WTC11 (cell line): Measurements from ENCODE around the gene ADSL. TPM values are rescaled to one million over a fixed set of nuclear protein-coding genes. Genes with fewer than 3 reads are reported as not detected.
A peak's percentile ranks its signal among the peaks of the same experiment; 100 is the strongest.

Source experiments
- ATAC-seq: fragments of 200-7000 bp; cut with Tn5 transposase; 2 replicates; pipeline ENCODE4 v1.10.0; 2021; ENCODE audit warnings: mild to moderate bottlenecking, moderate library complexity
- CTCF ChIA-PET: fragments of 300-600 bp; sonication (Branson Sonifier 250); formaldehyde crosslinking; loops from one replicate; lab custom pipeline; 2021; ENCODE audit warnings: antibody characterized with exemption; lab: Charles Lee
- POLR2A ChIA-PET: fragments of 350-600 bp; sonication (Branson Sonifier 250); formaldehyde crosslinking; loops from one replicate; lab custom pipeline; 2021; ENCODE audit warnings: antibody characterized with exemption; lab: Charles Lee
- DNase-seq: peaks from one replicate; pipeline ENCODE4 v3.0.0; 2021; ENCODE audit warnings: low spot score
- H3K27ac Mint-ChIP-seq: 2 replicates; pipeline ENCODE4 v1.8.0; 2021; ENCODE audit warnings: mixed read lengths
- H3K27me3 Mint-ChIP-seq: 2 replicates; pipeline ENCODE4 v1.8.0; 2021; ENCODE audit warnings: low read depth, mild to moderate bottlenecking, moderate library complexity, mixed read lengths
- H3K36me3 Mint-ChIP-seq: 2 replicates; pipeline ENCODE4 v1.8.0; 2021; ENCODE audit warnings: mixed read lengths
- H3K4me1 Mint-ChIP-seq: 2 replicates; pipeline ENCODE4 v1.8.0; 2022; ENCODE audit warnings: mixed read lengths
- H3K4me3 Mint-ChIP-seq: 2 replicates; pipeline ENCODE4 v1.8.0; 2021; ENCODE audit warnings: mild to moderate bottlenecking, moderate library complexity, mixed read lengths
- H3K9me3 Mint-ChIP-seq: 2 replicates; pipeline ENCODE4 v1.8.0; 2021; ENCODE audit warnings: mixed read lengths
- ARID4B ChIP-seq: sonication (generic); formaldehyde crosslinking; IDR thresholded peaks from 2 replicates; pipeline ENCODE4 v1.8.0; 2023; ENCODE audit warnings: missing genetic modification reagents, mild to moderate bottlenecking, borderline replicate concordance
- ATF1 ChIP-seq: sonication (generic); formaldehyde crosslinking; IDR thresholded peaks from 2 replicates; pipeline ENCODE4 v1.8.1; 2023; ENCODE audit warnings: mild to moderate bottlenecking, moderate library complexity, missing genetic modification reagents
- CDX4 ChIP-seq: fragments of 250-450 bp; sonication (Bioruptor Pico); IDR thresholded peaks from 2 replicates; pipeline ENCODE4 v1.9.0; 2021; ENCODE audit warnings: moderate library complexity, mild to moderate bottlenecking, inconsistent platforms, borderline replicate concordance
- EMX1 ChIP-seq: fragments of 250-450 bp; sonication (Bioruptor Pico); IDR thresholded peaks from 2 replicates; pipeline ENCODE4 v1.8.0; 2021; ENCODE audit warnings: mild to moderate bottlenecking
- GTF2I ChIP-seq: fragments of 250-450 bp; sonication (Bioruptor Pico); conservative IDR thresholded peaks from 2 replicates; pipeline ENCODE4 v1.4.0; 2021; ENCODE audit warnings: mild to moderate bottlenecking
- NFYB ChIP-seq: sonication (generic); formaldehyde crosslinking; conservative IDR thresholded peaks from 2 replicates; pipeline ENCODE4 v1.8.0; 2022; ENCODE audit warnings: low read depth, missing genetic modification reagents
- PRDM15 ChIP-seq: sonication (generic); formaldehyde crosslinking; IDR thresholded peaks from 2 replicates; pipeline ENCODE4 v1.8.0; 2022; ENCODE audit warnings: missing genetic modification reagents
- TEAD1 ChIP-seq: sonication (generic); formaldehyde crosslinking; IDR thresholded peaks from 2 replicates; pipeline ENCODE4 v1.8.0; 2022; ENCODE audit warnings: mild to moderate bottlenecking, missing genetic modification reagents
- ZNF396 ChIP-seq: fragments of 250-450 bp; sonication (Bioruptor Pico); IDR thresholded peaks from 2 replicates; pipeline ENCODE4 v1.8.0; 2021; ENCODE audit warnings: mild to moderate bottlenecking, moderate library complexity, borderline replicate concordance
- ZNF416 ChIP-seq: fragments of 250-450 bp; sonication (Bioruptor Pico); IDR thresholded peaks from 2 replicates; pipeline ENCODE4 v1.9.0; 2021; ENCODE audit warnings: mild to moderate bottlenecking, inconsistent platforms
- total RNA-seq: library from RNA; stranded (reverse); gene quantifications from 3 replicates; pipeline ENCODE4 v1.2.3, GENCODE V29; 2021
- TF ChIP-seq, protein P1 (sequence below): fragments of 250-450 bp; sonication (Bioruptor Pico); IDR thresholded peaks from 2 replicates; pipeline ENCODE4 v1.8.0; 2021; ENCODE audit warnings: mild to moderate bottlenecking
- TF ChIP-seq, protein P2 (sequence below): sonication (generic); formaldehyde crosslinking; IDR thresholded peaks from 2 replicates; pipeline ENCODE4 v1.8.0; 2023; ENCODE audit warnings: missing genetic modification reagents

ADSL gene
- total RNA-seq, 1 experiment from 2014 or later: 154 TPM

GRCh38 chr22:40347300-40347699 lies 1.0 kb downstream of the ADSL start:
- CTCF ChIA-PET: interaction anchor here (0.6 to 2.6 kb wide), 13 partner anchors 10 to 552 kb away, joined by 3 to 6 read pairs (median 4); partner anchors contain the start of gene TNRC6B
- no peak for TF ChIP-seq PRDM15 (CRISPR knock-in tag)
- TF ChIP-seq, protein P1, sequence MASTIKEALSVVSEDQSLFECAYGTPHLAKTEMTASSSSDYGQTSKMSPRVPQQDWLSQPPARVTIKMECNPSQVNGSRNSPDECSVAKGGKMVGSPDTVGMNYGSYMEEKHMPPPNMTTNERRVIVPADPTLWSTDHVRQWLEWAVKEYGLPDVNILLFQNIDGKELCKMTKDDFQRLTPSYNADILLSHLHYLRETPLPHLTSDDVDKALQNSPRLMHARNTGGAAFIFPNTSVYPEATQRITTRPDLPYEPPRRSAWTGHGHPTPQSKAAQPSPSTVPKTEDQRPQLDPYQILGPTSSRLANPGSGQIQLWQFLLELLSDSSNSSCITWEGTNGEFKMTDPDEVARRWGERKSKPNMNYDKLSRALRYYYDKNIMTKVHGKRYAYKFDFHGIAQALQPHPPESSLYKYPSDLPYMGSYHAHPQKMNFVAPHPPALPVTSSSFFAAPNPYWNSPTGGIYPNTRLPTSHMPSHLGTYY: no peak
- TF ChIP-seq TEAD1: no peak
- TF ChIP-seq, protein P2, sequence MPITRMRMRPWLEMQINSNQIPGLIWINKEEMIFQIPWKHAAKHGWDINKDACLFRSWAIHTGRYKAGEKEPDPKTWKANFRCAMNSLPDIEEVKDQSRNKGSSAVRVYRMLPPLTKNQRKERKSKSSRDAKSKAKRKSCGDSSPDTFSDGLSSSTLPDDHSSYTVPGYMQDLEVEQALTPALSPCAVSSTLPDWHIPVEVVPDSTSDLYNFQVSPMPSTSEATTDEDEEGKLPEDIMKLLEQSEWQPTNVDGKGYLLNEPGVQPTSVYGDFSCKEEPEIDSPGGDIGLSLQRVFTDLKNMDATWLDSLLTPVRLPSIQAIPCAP (CRISPR knock-in tag): no peak
- no peak for TF ChIP-seq CDX4 (CRISPR knock-in tag)
- no peak for TF ChIP-seq EMX1 (CRISPR knock-in tag)
- no peak for TF ChIP-seq ZNF396 (CRISPR knock-in tag)
- TF ChIP-seq GTF2I: no peak
- no peak for TF ChIP-seq ATF1 (CRISPR knock-in tag)
- Mint-ChIP-seq H3K4me1 (peaks cover 12% of the 10 kb centered on the region), H3K27ac (peak overlapping the region; percentile 93), H3K36me3 (peaks cover 29% of the 10 kb centered on the region), H3K4me3 (peak overlapping the region; percentile 96), H3K9me3 (no peaks in the 10 kb centered on the region), H3K27me3 (no peaks in the 10 kb centered on the region)
- ATAC-seq: no peak
- DNase-seq: no peak
- POLR2A ChIA-PET: interaction anchor here (0.9 to 1.2 kb wide), 2 partner anchors 168 to 170 kb away, joined by 3 read pairs; partner anchors contain the start of gene TNRC6B

GRCh38 chr22:40348025-40348658 lies 1.8 kb downstream of the ADSL start:
- CTCF ChIA-PET: interaction anchor here (0.5 to 2.6 kb wide), 16 partner anchors 17 to 551 kb away, joined by 3 to 6 read pairs (median 4); partner anchors contain the start of genes SGSM3 and TNRC6B
- Mint-ChIP-seq H3K4me3 (peak overlapping the region; percentile 96), H3K9me3 (no peaks in the 10 kb centered on the region), H3K4me1 (peaks cover 12% of the 10 kb centered on the region), H3K36me3 (peaks cover 36% of the 10 kb centered on the region), H3K27ac (no peak overlapping the region), H3K27me3 (no peaks in the 10 kb centered on the region)
- TF ChIP-seq NFYB (CRISPR knock-in tag): no peak
- TF ChIP-seq ZNF416 (CRISPR knock-in tag): no peak
- TF ChIP-seq ARID4B (CRISPR knock-in tag): no peak
- peak; percentile 19; the same call in 1 of the 2 replicates for ATAC-seq
- POLR2A ChIA-PET: interaction anchor here (1.2 kb wide), 1 partner anchor 171 kb away, joined by 3 read pairs; the partner anchor contains the start of gene TNRC6B
- DNase-seq: peak; percentile 42
